Endometrium (tissue), 2 donors: ENCODE data around the gene ASXL3.

Source experiments
- FAIRE-seq: peaks from 2 replicates; lab custom pipeline; 2012; peaks lifted over from hg19 to GRCh38; lab: Jason Lieb, UNC
- donor health status: control.
- donor health status: control.

The ASXL3 gene

GRCh38 chr18:33577685-33578517 lies at the start of gene ASXL3:
TSS of gene ASXL3 (plus strand) at chr18:33578219. CDS start at chr18:33578632, 413 bp downstream.
- FAIRE-seq, result no peak

- FAIRE-seq, result no peak
These were observed 45.0 kb upstream of the ASXL3 start for GRCh38 chr18:33532978-33533377.

GRCh38 chr18:33536904-33537303 lies 41.1 kb upstream of the ASXL3 start:
- no peak for FAIRE-seq

GRCh38 chr18:33538418-33539042 lies 39.5 kb upstream of the ASXL3 start:
- no peak for FAIRE-seq

- no peak for FAIRE-seq
These were observed 37.6 kb upstream of the ASXL3 start for GRCh38 chr18:33540392-33540791.

- no peak for FAIRE-seq
These were observed 36.7 kb upstream of the ASXL3 start for GRCh38 chr18:33541316-33541715.

GRCh38 chr18:33556846-33557245 lies 21.2 kb upstream of the ASXL3 start:
- no peak for FAIRE-seq

DNA sequence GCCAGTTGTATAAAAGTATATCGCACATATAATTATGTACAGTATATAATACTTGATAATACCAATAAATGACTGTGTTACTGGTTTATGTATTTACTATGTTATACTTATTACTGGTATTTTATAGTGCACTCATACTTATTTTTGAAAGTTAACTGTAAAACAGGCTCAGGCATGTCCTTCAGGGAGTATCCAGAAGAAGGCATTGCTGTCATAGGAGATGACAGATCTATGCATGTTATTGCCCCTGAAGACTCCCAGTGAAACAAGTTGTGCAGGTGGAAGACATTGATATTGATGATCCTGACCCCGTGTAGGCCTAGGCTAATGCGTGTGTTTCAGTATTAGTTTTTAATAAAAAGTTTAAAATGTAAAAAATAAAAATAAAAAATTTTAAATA lies 20.3 kb upstream of the ASXL3 start:
- no peak for FAIRE-seq

DNA sequence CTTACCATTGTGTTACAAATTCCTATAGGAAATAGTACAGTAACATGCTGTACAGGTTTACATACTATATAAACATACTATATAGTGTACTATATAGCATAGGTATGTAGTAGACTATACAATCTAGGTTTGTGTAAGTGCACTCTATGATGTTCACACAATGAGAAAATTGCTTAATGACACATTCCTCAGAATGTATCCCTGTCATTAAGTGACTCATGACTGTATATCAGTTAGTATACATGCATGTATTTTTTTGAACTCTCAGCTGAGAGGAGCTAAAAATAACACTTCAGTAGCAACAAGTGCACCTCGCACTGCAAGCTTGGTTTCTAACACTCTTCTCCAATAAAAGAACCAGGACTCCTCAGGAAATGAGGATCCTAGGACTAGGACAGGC lies 19.5 kb upstream of the ASXL3 start:
- no peak for FAIRE-seq

GRCh38 chr18:33560686-33561370 lies 17.2 kb upstream of the ASXL3 start:
- no peak for FAIRE-seq

DNA sequence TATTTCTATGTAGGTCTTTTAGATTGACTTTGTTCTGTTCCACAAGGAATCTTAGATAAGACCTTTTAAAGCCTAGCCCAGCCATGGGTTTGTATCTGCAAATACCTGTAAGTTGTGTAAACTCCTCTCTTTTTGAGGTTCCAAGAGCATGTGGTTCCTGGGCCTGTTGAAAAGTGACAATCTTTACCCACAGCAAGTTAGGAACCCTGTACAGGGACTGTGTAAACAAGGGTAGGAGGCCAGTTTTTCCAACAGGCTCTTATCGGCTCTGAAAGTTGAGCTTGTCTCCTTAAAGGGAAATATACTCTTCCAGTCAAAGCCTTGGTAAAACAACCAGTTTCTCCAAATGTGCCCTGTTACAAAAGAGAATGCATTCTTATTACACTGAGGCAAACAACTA lies 15.3 kb upstream of the ASXL3 start:
- FAIRE-seq, result no peak

DNA sequence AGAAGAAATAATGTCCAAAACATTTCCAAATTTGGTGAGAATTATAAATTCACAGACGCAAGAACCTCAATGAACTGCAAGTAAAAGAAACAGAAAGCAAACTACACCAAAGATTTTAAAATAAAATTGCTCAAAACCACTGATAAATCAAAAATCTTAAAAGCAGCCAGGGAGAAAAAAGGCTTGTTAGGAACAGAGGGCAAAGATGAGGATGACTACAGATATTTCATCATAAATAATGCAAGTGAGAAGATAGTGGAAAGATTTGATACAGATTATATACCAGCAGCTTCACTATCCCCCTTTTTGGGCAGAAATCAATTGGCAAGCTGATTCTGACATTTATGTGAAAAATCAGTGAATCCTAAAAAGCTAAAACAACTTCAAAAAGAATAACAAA lies 10.3 kb upstream of the ASXL3 start:
- no peak for FAIRE-seq

DNA sequence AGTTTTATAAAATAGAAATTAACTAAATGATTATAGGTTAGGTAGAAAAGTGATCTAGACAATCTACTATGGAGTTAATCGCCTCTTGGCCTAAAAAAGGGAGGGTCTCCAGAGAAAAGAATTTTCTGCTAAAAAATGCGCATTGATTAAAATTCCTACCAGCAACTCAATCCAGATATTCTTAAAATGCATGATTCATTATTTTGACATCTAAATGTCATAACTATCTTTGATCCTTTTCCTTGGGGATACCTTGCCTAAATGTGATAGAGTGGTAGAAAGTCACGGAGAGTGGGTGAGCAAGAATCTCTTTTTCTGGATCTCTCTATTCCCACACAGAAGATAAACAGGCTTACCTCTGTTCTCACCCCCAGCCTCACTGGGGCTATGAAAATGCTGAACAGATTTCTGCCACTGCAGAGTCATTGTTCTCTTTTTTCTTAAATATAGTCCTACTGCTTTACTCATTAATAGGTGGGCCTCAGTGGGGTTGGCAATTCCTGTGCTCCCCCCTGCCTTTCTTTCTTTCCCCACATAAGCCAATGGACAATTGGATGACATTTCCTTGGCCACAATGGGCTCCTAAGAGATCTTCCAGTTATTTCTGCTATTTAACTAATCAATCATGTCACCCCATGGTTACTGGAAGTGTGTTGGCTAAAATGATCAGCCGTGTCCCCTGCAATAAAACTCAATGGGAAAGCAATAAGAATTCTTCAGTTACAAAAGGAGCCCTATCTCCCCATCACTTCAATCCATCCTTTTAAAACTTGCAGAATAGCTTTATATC lies 5.8 kb upstream of the ASXL3 start:
- no peak for FAIRE-seq

DNA sequence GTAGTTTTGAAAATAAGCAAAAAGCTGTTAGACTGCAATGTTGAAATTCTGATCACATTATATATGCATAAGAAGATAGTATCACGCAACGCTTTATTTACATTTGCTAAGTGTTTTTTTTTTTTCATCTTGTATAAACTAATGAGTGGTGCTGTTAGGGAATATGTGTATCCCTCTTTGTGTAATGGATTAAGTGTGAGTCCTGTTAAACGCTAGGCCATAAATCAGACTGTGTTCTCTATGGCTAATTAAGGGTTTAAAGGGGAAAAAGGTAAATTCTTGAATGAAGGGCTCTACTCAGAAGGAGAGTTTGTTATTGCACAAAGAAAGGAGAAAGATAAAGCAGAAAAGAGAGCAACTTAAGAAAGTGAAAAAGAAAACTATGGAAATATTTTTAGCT lies 4.8 kb upstream of the ASXL3 start:
- FAIRE-seq, result no peak

DNA sequence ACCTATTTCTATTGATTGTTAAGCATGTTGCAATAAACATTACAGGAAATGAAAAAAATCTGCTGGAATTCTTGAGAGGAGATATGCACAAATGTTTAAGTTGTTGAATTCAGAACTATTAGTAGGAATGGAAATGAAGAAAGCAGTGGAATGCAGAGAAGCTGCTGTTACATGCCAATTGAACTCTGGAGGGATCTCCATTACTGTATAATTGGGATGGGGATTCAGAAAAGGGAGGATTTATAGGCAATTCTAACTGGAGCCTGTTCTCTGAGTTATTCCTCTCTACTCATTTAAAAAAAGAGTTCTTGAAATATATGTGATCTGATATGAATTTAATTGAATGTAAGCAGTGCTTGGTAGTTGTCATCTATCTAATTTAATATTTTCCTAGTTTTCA lies 2.6 kb upstream of the ASXL3 start:
- FAIRE-seq, result no peak

- no peak for FAIRE-seq
These were observed 896 bp upstream of the ASXL3 start for GRCh38 chr18:33576999-33577646.

GRCh38 chr18:33578518-33579348 lies 714 bp downstream of the ASXL3 start:
- FAIRE-seq, result no peak

GRCh38 chr18:33579349-33580215 lies 1.6 kb downstream of the ASXL3 start:
- FAIRE-seq, result no peak

DNA sequence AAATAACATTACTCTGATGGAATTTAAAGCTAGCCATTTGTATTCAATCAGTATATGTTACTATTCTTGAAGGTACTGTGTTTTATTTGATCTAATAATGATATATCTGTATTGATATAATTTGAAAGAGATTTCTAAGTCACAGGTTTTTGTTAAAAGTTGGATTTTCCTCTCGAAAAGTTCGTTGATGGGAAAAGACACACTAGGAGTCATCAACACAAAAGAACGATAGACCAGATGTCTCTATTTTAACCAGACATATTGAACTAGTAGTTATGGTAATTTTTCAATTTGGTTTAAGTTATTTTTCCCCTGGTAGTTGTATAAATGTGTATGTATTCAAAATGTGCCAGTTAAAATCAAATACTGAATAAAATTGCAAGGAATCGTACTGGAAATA lies 2.5 kb downstream of the ASXL3 start:
- no peak for FAIRE-seq

DNA sequence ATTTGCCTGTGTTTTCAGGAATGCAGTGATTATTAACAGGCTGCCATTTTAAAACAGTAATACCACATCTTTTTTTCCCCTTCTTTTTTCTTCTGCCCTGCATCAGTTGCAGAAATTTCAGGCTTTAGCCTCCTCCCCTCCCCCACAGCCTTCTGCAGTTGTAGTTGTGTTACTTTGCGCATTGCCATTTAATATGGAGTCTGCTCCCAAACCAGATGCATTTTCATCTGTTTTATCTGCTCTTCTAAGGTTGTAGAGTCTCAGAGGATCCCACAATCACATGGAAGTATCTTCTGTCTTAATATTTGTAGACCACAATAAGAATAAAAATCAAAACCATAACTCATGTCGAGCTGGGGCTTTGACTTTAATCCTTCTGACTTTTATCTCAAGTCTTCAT lies 3.8 kb downstream of the ASXL3 start:
- no peak for FAIRE-seq
